Hepatocyte (in vitro differentiated cells): ENCODE results near the gene ARPIN. TPM values are rescaled to one million over a fixed set of nuclear protein-coding genes. Genes with fewer than 3 reads are reported as not detected.
A peak's percentile ranks its signal among the peaks of the same experiment; 100 is the strongest.

Source experiments
- DNase-seq: peaks from one replicate; pipeline ENCODE4 v3.0.0-alpha.2; 2016; ENCODE audit warnings: low spot score
- H2AFZ ChIP-seq: fragments of 200-600 bp; sonication (generic); 2 replicates; pipeline ENCODE4 v1.6.0; 2016; ENCODE audit warnings: antibody characterized with exemption, mild to moderate bottlenecking
- H3K27ac ChIP-seq: fragments of 200-600 bp; sonication (generic); 2 replicates; pipeline ENCODE4 v1.5.1; 2016; ENCODE audit warnings: mild to moderate bottlenecking
- H3K27me3 ChIP-seq: fragments of 200-600 bp; sonication (generic); 2 replicates; pipeline ENCODE4 v1.6.1; 2016
- H3K36me3 ChIP-seq: fragments of 200-600 bp; sonication (generic); replicated peaks from 2 replicates; pipeline ENCODE4 v1.5.1; 2016; ENCODE audit warnings: low read depth; ENCODE audit not compliant: insufficient read depth
- H3K4me1 ChIP-seq: fragments of 200-600 bp; sonication (generic); 2 replicates; pipeline ENCODE4 v1.5.1; 2016; ENCODE audit warnings: mild to moderate bottlenecking, moderate library complexity; ENCODE audit not compliant: insufficient read depth
- H3K4me2 ChIP-seq: fragments of 200-600 bp; sonication (generic); 2 replicates; pipeline ENCODE4 v1.6.0; 2016
- H3K4me3 ChIP-seq: fragments of 200-600 bp; sonication (generic); 2 replicates; pipeline ENCODE4 v1.5.1; 2016; ENCODE audit warnings: mild to moderate bottlenecking
- H3K79me2 ChIP-seq: fragments of 200-600 bp; sonication (generic); 2 replicates; pipeline ENCODE4 v1.6.0; 2017; ENCODE audit warnings: mild to moderate bottlenecking
- H3K9me2 ChIP-seq: fragments of 200-600 bp; sonication (generic); replicated peaks from 2 replicates; pipeline ENCODE4 v1.6.0; 2017; ENCODE audit warnings: mild to moderate bottlenecking; ENCODE audit not compliant: insufficient read depth
- H3K9me3 ChIP-seq: fragments of 200-600 bp; sonication (generic); 2 replicates; pipeline ENCODE4 v1.5.1; 2016; ENCODE audit warnings: low read depth, mild to moderate bottlenecking
- H4K20me1 ChIP-seq: fragments of 200-600 bp; sonication (generic); 2 replicates; pipeline ENCODE4 v1.6.0; 2016; ENCODE audit warnings: mild to moderate bottlenecking; ENCODE audit not compliant: insufficient read depth, poor library complexity, severe bottlenecking
- EZH2 ChIP-seq: fragments of 200-600 bp; sonication (generic); IDR thresholded peaks from 2 replicates; pipeline ENCODE4 v1.6.1; 2016; ENCODE audit warnings: antibody characterized with exemption, mild to moderate bottlenecking, borderline replicate concordance
- EZH2phosphoT487 ChIP-seq: fragments of 200-600 bp; sonication (generic); IDR thresholded peaks from one replicate; pipeline ENCODE4 v1.6.1; 2018; ENCODE audit warnings: antibody characterized with exemption, mild to moderate bottlenecking, low read depth, moderate library complexity; ENCODE audit not compliant: unreplicated experiment, severe bottlenecking
- WGBS: methylation state at CpG from one replicate; pipeline ENCODE4 v1.1.6; 2016; ENCODE audit warnings: low lambda C conversion rate; ENCODE audit errors: missing lambda C conversion rate; 5-methylcytosine and 5-hydroxymethylcytosine counted together
- polyA plus RNA-seq: library from polyadenylated mRNA; unstranded; fragments of >200 nt; fragmentation: Nextera tagmentation; extraction: Ambion mirVana; gene quantifications from 2 replicates; pipeline ENCODE4 v1.2.1, GENCODE V29; 2016
- total RNA-seq: library from RNA; depleted of rRNA; stranded (reverse); fragments of >200 nt; gene quantifications from 2 replicates; pipeline ENCODE4 v1.2.3, GENCODE V29; 2014
- TF ChIP-seq, protein P1 (sequence below): fragments of 200-600 bp; sonication (generic); IDR thresholded peaks from 2 replicates; pipeline ENCODE4 v1.5.1; 2016; ENCODE audit warnings: antibody characterized with exemption, mild to moderate bottlenecking; ENCODE audit not compliant: poor library complexity

Gene ARPIN
- total and polyA plus RNA-seq, 2 experiments from 2014 or later, result 3.8 to 6.8 TPM

DNA sequence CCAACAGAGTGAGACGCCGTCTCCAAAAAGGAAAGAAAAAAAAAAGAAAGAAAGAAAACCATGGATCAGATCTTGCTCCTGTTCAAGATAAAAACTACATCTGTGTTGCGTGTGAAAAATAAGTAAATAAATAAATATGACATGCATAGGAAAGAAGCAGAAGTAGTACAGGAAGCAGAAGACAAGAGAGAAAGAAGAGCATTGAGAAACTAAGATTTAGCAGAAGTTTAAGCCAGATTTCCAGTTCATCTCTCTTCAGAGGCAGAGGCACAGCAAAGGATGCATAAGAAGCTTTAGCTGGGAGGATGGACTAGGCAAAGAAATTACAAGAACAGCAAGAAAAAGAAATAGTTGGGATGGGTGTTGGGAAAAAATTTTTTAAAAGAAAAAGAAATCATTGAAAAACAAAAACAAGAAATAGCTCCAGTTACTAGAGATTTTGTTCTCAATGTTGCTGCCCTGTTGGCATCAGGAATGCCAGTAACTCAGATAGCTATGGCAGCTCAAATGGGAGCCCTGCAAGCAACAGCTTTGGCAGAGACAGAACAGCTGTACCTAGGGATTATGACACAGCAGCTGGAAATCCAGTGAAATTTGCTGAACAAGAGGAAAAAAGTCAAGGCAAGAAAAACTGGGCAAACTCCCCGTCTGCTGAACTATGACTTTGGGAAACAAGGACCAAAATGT lies 36.2 kb downstream of the ARPIN start:
- no peaks in the 10 kb centered on the region for H3K36me3 ChIP-seq
- 81% methylated on average over 4 of the region's 4 CpGs for WGBS

DNA sequence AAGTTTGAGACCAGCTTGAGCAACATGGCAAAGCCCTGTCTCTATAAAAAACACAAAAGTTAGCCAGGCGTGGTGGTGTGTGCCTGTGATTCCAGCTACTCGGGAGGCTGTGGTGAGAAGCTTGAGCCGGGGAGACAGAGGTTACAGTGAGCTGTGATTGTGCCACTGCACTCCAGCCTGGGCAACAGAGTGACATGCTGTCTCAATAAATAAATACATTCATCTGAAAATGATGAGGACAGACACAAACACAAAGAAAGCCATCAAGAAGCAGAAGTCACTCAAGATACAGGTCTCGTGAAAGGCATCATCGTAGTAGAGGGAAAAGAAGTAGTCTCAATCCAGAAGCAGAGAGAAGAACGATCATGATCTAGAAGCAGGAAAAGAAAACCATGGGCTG lies 37.0 kb downstream of the ARPIN start:
- no peak for DNase-seq
- no peak overlapping the region for H3K27ac ChIP-seq
- H3K4me1 ChIP-seq, result no peaks in the 10 kb centered on the region
- H2AFZ ChIP-seq, result no peak overlapping the region
- no peak overlapping the region for H3K4me3 ChIP-seq
- H3K27me3 ChIP-seq, result no peaks in the 10 kb centered on the region
- no peak for TF ChIP-seq EZH2
- TF ChIP-seq EZH2phosphoT487, result no peak
- TF ChIP-seq, protein P1, sequence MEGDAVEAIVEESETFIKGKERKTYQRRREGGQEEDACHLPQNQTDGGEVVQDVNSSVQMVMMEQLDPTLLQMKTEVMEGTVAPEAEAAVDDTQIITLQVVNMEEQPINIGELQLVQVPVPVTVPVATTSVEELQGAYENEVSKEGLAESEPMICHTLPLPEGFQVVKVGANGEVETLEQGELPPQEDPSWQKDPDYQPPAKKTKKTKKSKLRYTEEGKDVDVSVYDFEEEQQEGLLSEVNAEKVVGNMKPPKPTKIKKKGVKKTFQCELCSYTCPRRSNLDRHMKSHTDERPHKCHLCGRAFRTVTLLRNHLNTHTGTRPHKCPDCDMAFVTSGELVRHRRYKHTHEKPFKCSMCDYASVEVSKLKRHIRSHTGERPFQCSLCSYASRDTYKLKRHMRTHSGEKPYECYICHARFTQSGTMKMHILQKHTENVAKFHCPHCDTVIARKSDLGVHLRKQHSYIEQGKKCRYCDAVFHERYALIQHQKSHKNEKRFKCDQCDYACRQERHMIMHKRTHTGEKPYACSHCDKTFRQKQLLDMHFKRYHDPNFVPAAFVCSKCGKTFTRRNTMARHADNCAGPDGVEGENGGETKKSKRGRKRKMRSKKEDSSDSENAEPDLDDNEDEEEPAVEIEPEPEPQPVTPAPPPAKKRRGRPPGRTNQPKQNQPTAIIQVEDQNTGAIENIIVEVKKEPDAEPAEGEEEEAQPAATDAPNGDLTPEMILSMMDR, result no peak
- H3K4me2 ChIP-seq, result no peak overlapping the region
- H4K20me1 ChIP-seq, result no peaks in the 10 kb centered on the region
- H3K79me2 ChIP-seq, result peaks cover 3% of the 10 kb centered on the region
- no peaks in the 10 kb centered on the region for H3K36me3 ChIP-seq
- no peaks in the 10 kb centered on the region for H3K9me2 ChIP-seq
- 95% methylated on average over 6 of the region's 6 CpGs for WGBS
- no peaks in the 10 kb centered on the region for H3K9me3 ChIP-seq

More for the DNA sequence above, 36.2 kb downstream of the ARPIN start:
- Histone ChIP-seq H4K20me1 (no peaks in the 10 kb centered on the region), H3K27ac (no peak overlapping the region), H3K4me1 (no peaks in the 10 kb centered on the region), H3K4me3 (no peak overlapping the region), H3K4me2 (no peak overlapping the region), H2AFZ (no peak overlapping the region), H3K9me3 (no peaks in the 10 kb centered on the region), H3K27me3 (no peaks in the 10 kb centered on the region), H3K79me2 (peaks cover 3% of the 10 kb centered on the region), H3K9me2 (no peaks in the 10 kb centered on the region)
- no peak for DNase-seq
- no peak for TF ChIP-seq EZH2
- no peak for TF ChIP-seq EZH2phosphoT487
- TF ChIP-seq, protein P1, result no peak

DNA sequence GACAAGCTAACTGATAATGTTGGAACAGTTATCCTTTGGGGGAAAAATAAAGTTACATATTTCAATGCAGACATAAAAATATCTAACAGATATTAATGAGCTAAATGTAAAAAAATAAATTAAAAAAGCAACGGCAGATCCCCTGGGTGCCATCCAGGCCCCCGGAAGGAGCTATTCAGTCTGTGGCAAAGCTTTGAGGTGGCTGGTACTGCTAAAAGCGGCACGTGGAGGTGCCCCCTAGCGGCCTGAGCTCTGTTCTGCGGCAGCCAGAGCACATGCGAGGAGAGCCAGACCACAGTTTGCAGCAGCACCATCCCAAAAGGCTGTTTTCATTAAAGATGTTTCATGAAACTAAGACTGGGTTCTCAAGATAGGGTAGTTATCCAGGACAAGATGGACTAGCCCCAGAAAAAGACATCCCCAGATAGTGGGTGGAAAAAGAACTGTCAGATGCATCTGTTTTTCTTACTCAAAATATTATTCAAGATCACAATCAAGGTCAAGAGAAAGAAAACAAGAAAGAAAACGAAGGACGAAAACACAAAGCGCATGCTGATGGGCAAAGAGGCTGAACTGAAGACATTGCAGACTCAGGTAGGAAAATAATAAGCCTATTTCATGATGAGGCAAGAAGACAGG lies 37.7 kb downstream of the ARPIN start:
- Histone ChIP-seq H3K4me1 (no peaks in the 10 kb centered on the region), H3K9me3 (no peaks in the 10 kb centered on the region), H3K4me3 (no peak overlapping the region), H3K27me3 (no peaks in the 10 kb centered on the region), H3K36me3 (no peaks in the 10 kb centered on the region), H4K20me1 (no peaks in the 10 kb centered on the region), H3K4me2 (no peak overlapping the region), H3K27ac (no peak overlapping the region), H2AFZ (no peak overlapping the region), H3K9me2 (no peaks in the 10 kb centered on the region), H3K79me2 (peaks cover 3% of the 10 kb centered on the region)
- DNase-seq, result peak; percentile 88
- 34% methylated on average over 10 of the region's 10 CpGs for WGBS
- TF ChIP-seq, protein P1, result peak; percentile 95
- TF ChIP-seq EZH2phosphoT487 (no peak), EZH2 (no peak)
